ENCODE data around the gene TGM1. TPM values are rescaled to one million over a fixed set of nuclear protein-coding genes. Genes with fewer than 3 reads are reported as not detected.
"Not testable (repeated sequence)": the region's sequence is repeated elsewhere in the genome, so short reads cannot be mapped to it uniquely, and the experiment has no call there.

The TGM1 gene
- total RNA-seq, 1 donor from 2014 or later = 0.40 TPM

- DNase-seq (ENCODE audit: low read depth, low spot score) = no peak
These were observed 7.5 kb downstream of the TGM1 start for GRCh38 chr14:24255438-24255837.

- DNase-seq (ENCODE audit: low read depth, low spot score) = no peak
These were observed 8.2 kb downstream of the TGM1 start for GRCh38 chr14:24254630-24255392.

GRCh38 chr14:24253936-24254335, 9.0 kb downstream of the TGM1 start:
- DNase-seq (ENCODE audit: low read depth, low spot score) = no peak

GRCh38 chr14:24252289-24253124, 10.5 kb downstream of the TGM1 start:
- DNase-seq (ENCODE audit: low read depth, low spot score) = no peak

GRCh38 chr14:24251880-24252288, 11.1 kb downstream of the TGM1 start:
- DNase-seq (ENCODE audit: low read depth, low spot score) = no peak

GRCh38 chr14:24250354-24250753, 12.6 kb downstream of the TGM1 start:
- DNase-seq (ENCODE audit: low read depth, low spot score) = no peak

GRCh38 chr14:24249230-24250021, 13.6 kb downstream of the TGM1 start:
- DNase-seq (ENCODE audit: low read depth, low spot score) = no peak

GRCh38 chr14:24247422-24247821, 15.6 kb downstream of the TGM1 start:
- DNase-seq (ENCODE audit: low read depth, low spot score) = no peak

GRCh38 chr14:24246765-24247212, 16.2 kb downstream of the TGM1 start:
- DNase-seq (ENCODE audit: low read depth, low spot score) = no peak

- not testable (repeated sequence) for DNase-seq (ENCODE audit: low read depth, low spot score)
These were observed 17.6 kb downstream of the TGM1 start for GRCh38 chr14:24245350-24245749.

GRCh38 chr14:24243336-24243836, 19.6 kb downstream of the TGM1 start:
- DNase-seq (ENCODE audit: low read depth, low spot score) = no peak

- DNase-seq (ENCODE audit: low read depth, low spot score) = peak; percentile 74
These were observed 21.0 kb downstream of the TGM1 start for GRCh38 chr14:24241829-24242443.

GRCh38 chr14:24240110-24240918, 22.7 kb downstream of the TGM1 start:
- DNase-seq (ENCODE audit: low read depth, low spot score) = no peak

- DNase-seq (ENCODE audit: low read depth, low spot score) = no peak
These were observed 24.4 kb downstream of the TGM1 start for GRCh38 chr14:24238527-24239037.

- no peak for DNase-seq (ENCODE audit: low read depth, low spot score)
These were observed 24.9 kb downstream of the TGM1 start for GRCh38 chr14:24238123-24238522.

GRCh38 chr14:24237463-24237955, 25.5 kb downstream of the TGM1 start:
- no peak for DNase-seq (ENCODE audit: low read depth, low spot score)

GRCh38 chr14:24236689-24237462, 26.1 kb downstream of the TGM1 start:
- DNase-seq (ENCODE audit: low read depth, low spot score) = no peak

- no peak for DNase-seq (ENCODE audit: low read depth, low spot score)
These were observed 26.9 kb downstream of the TGM1 start for GRCh38 chr14:24235804-24236688.
